Left hindlimb (tissue), 1 donor: ENCODE measurements around the gene B9D1.
"Not testable (repeated sequence)": the region's sequence is repeated elsewhere in the genome, so short reads cannot be mapped to it uniquely, and the experiment has no call there.

Experiments used
- DNase-seq: peaks from one replicate; pipeline ENCODE4 v3.0.0-alpha.2; 2018

The B9D1 gene

GRCh38 chr17:19357351-19357750 lies 5.2 kb downstream of the B9D1 start:
- no peak for DNase-seq

DNA sequence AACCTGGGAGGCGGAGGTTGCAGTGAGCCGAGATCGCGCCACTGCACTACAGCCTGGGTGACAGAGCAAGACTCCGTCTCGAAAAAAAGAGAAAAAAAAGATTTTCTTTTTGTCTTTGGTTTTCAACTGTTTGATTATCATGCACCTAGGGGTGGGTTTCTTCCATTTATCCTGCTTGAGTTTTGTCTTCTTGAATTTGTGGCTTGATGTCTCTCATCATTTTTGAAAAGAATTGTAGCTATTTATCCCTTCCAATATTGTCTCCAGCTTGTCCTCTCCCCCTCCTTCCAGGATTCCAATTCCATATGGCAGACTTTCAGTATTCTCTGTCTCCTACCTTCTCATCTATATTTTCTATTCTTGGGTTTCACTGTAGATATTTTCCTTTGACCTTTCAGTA lies 7.8 kb downstream of the B9D1 start:
- no peak for DNase-seq

- not testable (repeated sequence) for DNase-seq
Observed at GRCh38 chr17:19353401-19353800, 9.1 kb downstream of the B9D1 start.

GRCh38 chr17:19348806-19349205 lies 13.7 kb downstream of the B9D1 start:
- DNase-seq, result no peak

DNA sequence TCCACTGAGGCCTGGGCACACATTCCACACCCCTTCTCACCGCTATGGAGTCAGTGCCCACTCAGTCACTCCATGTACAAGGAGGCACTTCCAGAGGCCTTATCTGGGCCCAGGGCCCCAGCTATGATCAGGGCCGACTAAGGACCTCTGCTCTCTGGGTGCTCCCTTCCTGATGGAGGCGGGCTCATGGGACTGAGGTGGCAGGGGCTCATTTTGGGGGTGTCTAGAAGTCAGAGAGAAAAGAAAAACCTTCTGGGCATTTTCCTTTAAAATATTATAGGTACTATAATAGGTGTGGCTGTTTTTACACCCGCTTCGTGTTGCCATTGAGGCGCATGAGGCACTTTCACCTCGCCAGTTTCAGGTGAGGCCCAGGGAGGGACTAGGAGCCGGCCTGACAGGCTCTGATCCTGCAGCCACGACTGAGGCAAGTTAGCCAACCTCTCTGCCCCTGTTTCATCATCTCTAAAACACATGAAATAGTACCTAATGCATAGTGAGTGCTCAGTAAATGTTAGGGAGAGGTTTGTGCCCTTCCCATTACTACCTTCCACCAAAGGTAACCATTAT lies 14.4 kb downstream of the B9D1 start:
- DNase-seq, result no peak

DNA sequence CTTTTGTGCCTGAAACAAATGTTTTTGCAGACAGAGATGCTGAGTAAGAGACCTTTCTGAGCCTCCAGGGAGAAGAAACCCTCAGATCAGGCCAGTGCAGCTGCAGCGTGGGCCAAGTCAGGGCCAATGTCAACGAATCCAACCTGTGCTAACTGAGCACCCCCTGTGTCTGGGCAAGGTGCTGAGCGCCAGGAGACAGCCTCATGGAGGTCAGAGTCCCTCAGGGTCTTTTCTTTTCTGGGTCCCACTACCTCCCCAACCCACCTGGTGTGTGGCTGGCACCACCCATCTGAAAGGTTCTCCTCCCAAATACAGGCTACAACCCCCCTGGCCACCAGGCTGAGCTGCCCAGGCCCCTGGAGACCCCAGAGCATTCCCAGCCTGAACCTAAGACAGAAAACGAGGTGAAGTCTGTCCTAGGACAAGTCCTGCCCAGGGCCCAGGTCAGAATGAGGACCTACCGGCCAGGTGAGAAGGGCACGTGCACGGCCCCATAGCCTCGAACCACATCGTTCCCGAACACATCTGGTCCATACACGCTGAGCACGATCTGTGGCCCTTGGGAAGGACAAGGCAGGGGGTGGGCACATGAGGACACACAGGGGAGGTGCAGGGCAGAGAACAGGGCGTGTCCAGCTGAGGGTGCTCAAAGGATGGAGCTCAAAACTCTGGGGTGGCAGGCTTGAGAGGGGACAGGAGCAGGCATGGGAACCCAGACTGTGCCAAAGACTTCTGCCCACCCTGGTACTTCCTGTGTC lies 15.0 kb downstream of the B9D1 start:
- DNase-seq, result peak; percentile 29

- DNase-seq, result peak; percentile 66
Observed at GRCh38 chr17:19346351-19347255, 15.9 kb downstream of the B9D1 start.

GRCh38 chr17:19345486-19346350 lies 16.8 kb downstream of the B9D1 start:
- no peak for DNase-seq

- peak; percentile 17 for DNase-seq
Observed at GRCh38 chr17:19345067-19345460, 17.5 kb downstream of the B9D1 start.

GRCh38 chr17:19344311-19345066 lies 18.0 kb downstream of the B9D1 start:
- DNase-seq, result peak; percentile 27

- DNase-seq, result peak; percentile 41
Observed at GRCh38 chr17:19343671-19344151, 18.8 kb downstream of the B9D1 start.

DNA sequence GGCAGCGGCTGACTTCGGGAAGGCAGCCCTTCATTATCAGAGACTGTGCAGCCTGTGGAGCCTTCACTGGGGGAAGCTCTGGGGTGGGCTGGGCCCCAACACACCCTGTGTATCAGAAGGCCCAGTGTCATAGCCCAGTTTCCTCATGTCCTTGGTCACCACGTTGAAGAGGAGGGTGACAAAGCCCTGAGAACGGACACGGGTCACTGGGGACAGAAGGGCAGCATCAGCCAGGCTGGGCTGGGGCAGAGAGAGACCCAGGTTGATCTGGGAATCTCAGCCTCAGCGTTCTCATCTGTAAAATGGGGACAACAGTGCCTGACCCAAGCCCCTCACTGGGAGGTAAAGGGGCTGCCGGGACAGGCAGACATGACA lies 19.3 kb downstream of the B9D1 start:
- DNase-seq, result no peak

GRCh38 chr17:19342611-19343255 lies 19.8 kb downstream of the B9D1 start:
- peak; percentile 38 for DNase-seq

- DNase-seq, result peak; percentile 40
Observed at GRCh38 chr17:19341641-19342610, 20.6 kb downstream of the B9D1 start.

- DNase-seq, result peak; percentile 42
Observed at GRCh38 chr17:19341211-19341631, 21.3 kb downstream of the B9D1 start.

- DNase-seq, result no peak
Observed at GRCh38 chr17:19339341-19339815, 23.1 kb downstream of the B9D1 start.

DNA sequence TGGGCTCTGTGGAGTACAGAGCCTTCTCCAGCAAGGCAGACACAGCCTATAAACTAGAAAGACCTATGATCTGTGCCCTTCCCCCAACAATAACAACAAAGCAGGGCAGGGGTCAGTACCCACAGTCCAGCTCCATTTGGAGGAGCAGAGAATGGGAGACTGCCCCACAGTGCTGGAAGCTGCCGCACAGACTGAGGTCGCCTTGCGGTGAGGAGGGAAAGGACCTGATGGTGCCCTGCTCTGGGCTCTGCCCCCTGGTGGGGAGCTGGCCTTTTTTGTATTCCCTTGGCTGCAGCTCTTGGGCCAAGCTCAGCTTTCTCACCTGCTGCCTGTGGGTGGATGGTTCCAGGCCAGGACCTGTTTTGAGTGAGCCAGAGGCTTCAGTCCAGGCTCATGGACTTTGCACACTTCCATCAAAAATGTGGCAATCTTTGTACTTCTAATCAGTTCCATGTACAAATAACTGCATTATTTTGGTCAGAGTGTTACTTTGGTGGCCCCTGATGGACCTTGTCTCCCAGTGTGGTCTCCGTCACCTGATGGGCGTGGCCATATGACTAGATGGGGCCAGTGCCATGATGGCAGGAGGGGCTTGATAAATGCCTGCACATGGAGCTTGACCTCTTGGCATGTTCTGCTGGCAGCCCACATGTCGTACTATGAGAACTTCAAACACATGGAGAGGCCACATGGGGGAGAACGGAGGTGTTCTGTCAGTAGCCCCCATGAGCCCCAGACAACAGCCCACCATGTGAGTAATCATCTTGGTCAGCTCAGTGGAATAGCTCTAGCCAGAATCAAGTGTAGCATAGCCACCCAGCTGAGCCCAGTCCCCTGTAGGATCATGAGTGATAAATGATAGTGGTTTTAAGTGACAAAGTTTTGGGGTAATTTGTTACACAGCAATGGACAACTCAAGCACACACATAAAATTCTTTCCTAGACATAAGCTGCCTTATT lies 24.2 kb downstream of the B9D1 start:
- DNase-seq, result peak; percentile 43

GRCh38 chr17:19337712-19338023 lies 24.9 kb downstream of the B9D1 start:
- DNase-seq, result no peak
